ENCODE data around the gene GPHN.

GRCh38 chr14:66472251-66472650 lies 35.7 kb upstream of the GPHN start:
- TF ChIP-seq, protein P1, sequence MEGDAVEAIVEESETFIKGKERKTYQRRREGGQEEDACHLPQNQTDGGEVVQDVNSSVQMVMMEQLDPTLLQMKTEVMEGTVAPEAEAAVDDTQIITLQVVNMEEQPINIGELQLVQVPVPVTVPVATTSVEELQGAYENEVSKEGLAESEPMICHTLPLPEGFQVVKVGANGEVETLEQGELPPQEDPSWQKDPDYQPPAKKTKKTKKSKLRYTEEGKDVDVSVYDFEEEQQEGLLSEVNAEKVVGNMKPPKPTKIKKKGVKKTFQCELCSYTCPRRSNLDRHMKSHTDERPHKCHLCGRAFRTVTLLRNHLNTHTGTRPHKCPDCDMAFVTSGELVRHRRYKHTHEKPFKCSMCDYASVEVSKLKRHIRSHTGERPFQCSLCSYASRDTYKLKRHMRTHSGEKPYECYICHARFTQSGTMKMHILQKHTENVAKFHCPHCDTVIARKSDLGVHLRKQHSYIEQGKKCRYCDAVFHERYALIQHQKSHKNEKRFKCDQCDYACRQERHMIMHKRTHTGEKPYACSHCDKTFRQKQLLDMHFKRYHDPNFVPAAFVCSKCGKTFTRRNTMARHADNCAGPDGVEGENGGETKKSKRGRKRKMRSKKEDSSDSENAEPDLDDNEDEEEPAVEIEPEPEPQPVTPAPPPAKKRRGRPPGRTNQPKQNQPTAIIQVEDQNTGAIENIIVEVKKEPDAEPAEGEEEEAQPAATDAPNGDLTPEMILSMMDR (IDR thresholded peaks at IDR 0.05), result no peak
- TF ChIP-seq PBX3 (IDR thresholded peaks at IDR 0.05), result no peak
- no peak for TF ChIP-seq KDM1A (IDR thresholded peaks at IDR 0.05; ENCODE audit: low read depth)
- no peak for TF ChIP-seq HOXA7 (CRISPR knock-in tag; IDR thresholded peaks at IDR 0.05)
- TF ChIP-seq ELK1 (IDR thresholded peaks at IDR 0.05; ENCODE audit: low read depth, low read length), result no peak
- no peak for TF ChIP-seq HDAC2 (IDR thresholded peaks at IDR 0.05)
- TF ChIP-seq BCL3 (IDR thresholded peaks at IDR 0.05), result no peak
- no peak for TF ChIP-seq POLR2A (IDR thresholded peaks at IDR 0.05; ENCODE audit: low read length)
- TF ChIP-seq ESRRA (IDR thresholded peaks at IDR 0.05; ENCODE audit: borderline replicate concordance, low read length), result no peak

Data from A549 (cell line).